NCI-H1092 (cell line): ENCODE results near the gene ITM2C.
A peak's percentile ranks its signal among the peaks of the same experiment; 100 is the strongest.

Experiments used
- DNase-seq: peaks from one replicate; lab custom pipeline; 2025; lab: John Stamatoyannopoulos, UW

The ITM2C gene

DNA sequence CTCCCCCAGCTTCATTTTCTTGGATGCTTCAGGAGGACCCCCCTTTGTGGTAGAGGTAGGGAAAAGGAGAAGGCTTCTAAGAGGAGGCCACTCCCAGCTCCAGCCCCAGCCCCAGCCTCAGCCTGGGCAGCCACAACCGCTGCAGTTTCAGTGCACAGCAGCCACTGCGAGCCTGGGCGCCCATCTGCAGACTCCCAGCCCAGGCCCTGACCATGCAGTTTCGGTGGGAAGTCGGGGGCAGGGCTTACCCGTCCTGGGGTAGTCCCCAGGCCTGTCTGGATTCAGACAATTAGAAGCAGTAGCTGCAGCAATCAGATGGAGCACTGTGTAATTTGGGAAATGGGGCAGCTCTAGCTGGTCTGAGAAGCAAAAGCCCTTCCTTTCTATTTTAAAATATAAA lies 28.6 kb downstream of the ITM2C start:
- DNase-seq: no peak

DNA sequence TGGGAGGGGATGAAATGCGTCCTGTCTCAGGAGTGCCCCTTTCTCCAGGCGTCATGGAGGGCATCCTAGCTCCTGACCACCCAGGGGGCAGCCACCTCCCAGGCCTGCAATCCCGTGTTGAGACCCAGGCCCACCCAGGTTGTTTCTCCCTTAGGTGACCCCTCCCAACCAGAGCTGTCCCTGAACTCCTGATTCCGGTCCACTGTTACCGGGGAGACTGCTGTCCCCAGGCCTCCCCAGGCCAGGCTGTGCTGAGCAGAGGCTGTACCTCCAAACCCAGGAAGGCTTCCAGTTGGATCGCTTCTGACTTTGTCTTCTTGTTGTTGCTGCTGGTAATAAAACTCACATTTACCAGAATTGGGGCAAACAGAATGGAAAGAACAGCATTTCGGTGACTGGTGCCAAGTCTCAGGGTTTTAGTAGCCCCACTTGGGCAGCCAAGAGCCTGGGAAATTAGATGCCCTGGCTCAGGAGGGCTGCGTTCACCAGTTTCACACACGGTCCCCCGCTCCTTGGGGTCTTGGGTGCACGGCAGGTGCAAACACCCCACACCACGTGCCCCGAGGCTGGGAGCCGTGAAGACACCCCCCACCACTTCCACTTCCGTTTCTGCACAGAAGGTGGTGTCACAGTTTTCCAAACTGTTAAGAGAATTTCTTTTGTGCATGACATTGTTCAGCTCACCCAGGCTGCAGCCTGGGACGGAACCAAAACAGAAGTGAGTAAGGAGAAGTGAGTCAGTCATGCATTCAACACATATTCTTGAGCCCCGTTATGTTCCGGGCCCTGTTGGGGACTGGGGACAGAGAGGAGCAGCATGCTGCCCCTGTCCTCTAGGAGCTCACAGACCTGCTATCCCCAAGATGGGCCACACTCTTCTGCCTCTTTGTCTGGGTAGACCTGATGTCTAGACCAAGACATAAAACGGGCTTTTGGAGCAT lies 29.4 kb downstream of the ITM2C start:
- DNase-seq: no peak

DNA sequence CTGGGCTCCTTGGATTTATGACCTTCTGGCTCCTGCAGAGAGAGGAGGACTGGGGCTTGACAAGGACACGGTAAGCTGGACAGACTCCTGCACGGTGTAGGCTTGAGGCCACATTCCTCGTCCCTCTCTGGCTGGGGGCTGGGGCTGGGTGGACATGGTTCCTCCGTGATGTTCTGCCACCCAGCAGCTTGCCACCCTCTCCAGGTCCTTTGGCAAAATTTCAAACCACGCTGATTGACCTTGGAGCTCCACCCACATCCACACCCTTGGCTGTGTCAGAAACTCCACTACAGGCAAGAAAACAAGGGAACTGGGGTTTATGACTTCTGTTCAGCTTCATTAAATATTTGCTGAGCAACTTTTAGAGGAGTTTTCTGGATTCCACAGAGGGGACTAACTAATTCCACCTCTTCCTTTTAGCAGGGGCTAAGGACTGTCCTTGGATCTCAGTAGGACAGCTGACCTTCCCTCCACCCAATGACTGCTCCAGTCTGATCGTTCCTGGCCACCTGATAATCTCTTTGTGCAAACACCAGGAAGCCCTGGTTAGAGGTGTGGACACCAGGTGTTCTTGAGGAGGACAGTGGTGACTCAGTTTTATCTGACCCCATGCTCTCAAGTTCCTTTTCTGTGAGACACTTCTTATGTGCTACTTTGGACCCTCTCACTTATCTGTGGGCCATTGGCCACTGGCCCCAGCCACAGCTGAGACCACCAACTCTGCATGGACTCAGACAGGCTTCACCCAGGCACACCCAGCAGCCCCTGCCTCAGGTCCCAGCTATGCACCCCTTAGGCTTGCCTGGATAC lies 31.0 kb downstream of the ITM2C start:
- no peak for DNase-seq

DNA sequence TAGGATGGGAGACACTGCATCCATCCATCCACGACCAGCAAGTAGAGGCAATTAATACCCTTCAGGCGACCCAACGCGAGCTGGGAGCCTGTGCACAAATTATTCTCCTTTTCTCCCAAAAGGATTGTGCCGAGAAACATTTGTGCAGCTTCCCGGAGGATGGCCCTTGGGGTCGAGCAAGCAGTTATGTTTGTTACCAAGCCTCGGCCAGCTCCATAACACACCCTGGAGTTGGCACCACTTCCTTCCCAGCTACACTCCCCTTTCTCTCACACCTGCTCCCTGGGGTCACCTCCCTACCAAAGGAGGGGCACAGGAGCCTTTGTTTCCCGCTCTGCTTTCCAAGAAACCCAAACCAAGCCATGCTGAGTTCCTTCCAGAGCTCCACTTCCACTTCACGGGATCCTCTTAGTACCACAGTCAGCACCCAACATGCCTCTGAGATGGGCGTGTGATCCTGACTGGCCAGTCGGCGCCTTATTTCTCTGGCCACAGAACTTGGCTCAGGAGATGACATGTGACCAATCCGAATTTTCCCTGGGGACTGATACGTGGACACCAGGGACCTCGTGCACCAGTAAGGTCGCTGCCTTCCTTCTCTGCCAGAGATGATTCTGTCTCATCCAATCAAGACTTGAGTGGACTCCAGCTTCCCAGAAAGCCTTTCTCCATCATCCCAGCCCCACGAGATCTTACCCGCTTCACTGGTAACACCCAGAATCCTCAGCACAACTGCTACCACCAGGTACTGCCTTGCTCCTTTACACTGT lies 31.8 kb downstream of the ITM2C start:
- DNase-seq: no peak

DNA sequence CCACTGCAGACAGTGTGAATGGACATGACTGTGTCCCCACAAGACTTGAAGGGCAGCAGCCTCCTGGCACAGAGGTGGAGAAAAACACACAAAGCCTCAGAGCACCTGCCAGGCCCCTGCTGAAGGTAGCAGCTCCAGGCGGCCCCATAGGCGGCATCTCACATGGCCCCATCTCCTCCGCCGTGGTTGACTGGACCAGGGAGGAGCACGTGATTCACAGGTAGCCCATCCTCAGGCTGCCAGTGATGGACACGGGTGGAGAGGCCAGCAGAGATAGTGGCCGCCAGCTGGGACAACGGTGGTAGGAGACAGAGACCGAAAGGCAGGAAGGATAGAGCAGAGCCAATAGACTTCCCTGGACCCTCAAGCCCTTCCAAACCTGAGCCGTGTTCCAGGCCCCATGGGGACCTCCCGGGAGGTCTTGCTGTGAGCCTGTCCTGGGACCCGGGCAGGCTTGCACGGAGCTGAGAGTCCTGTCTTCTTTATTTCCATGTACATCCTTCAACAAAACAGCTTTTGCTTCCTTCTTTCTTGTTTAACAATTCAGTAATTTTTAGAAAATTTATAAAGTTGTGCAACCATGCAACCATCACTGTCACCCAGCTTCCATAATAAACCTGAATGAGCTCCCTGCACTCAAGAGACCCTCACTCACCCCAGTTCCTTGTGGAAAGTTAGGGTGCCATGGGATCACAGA lies 33.4 kb downstream of the ITM2C start:
- DNase-seq: no peak

DNA sequence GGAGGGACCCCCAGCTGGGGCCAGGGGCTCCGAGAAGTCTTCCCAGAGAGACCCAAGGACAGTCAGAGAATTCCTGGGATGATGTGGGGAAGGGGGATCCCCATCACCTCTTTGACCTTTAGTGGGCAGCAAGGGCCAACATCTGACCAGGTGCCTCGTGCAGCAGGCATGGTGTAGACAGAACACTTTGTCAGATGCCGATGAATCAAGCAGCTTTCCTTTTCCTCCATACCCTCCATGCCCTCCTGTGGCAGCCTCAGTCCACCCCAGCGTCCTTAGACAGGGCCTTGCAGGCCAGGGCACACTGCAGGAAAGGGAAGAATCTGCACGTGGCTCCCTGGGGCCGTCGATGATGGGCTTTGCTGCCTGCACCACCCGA lies 34.0 kb downstream of the ITM2C start:
- no peak for DNase-seq

DNA sequence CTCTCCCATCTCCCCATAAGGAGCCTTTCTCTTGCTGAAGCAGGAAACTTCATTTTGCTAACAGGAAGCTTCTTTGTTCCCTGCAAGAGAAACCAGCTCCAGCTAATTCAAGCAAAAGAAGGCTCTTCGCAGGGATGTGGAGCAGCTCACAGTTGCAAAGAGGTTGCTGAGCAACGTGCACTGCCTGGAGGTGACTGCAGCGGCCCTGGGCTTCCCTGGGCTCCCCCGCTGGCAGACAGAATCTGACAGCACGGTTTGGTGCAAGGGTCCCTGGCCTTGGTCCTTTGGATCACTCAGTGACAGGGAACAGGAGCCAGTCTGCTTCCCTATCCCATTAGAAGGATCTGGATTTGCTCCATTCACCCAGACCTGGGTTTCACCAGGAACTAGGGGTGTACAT lies 34.5 kb downstream of the ITM2C start:
- DNase-seq: no peak

DNA sequence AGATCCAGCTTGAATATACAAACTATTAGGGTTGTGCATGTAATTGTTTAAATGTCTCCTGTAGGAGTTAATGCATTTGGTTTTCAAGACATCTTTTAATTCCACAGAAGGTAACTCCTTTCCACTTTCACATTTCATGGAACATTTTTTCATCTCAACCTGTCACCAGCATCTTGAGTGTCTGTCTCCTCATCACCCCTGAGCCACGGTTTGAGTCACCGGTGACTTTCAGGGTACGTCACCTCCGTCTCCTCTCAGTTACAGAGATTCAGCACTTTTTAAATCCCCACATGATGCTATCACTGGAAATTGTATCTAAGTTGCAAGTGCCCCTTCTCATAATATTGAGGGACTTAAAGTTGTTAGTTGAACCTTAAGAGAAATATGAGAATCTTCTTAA lies 35.0 kb downstream of the ITM2C start:
- no peak for DNase-seq

DNA sequence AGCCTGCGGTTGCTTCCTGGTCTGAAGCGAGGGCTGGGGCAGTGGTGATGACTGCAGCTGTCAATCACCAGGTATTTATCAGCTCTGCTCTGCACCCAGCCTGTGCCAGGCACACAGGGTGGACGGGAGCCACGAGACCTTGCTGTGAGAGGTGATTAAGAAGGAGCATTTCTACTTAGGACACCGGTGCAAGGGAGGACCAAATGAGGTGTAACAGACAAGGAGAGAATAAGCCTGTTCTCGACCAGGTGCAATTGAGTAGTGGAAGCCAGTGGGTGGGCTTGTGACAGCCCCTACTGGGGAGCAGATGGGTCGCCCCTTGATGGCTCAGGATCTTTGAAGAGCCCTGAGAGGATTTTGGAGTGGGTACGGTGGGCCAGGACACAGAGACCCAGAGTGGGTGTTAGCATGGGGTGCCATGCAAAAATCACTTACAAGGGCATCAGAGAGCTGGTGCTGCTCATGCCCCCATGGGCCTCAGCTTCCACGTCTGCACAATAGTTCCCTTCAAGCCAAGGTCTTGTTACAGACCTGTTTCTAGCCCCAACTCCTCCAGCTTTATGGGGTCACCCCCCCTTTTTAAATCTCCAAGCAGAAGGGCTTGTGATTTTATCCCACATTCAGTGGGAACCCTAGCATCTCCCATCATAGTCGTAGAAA lies 35.7 kb downstream of the ITM2C start:
- DNase-seq: no peak

DNA sequence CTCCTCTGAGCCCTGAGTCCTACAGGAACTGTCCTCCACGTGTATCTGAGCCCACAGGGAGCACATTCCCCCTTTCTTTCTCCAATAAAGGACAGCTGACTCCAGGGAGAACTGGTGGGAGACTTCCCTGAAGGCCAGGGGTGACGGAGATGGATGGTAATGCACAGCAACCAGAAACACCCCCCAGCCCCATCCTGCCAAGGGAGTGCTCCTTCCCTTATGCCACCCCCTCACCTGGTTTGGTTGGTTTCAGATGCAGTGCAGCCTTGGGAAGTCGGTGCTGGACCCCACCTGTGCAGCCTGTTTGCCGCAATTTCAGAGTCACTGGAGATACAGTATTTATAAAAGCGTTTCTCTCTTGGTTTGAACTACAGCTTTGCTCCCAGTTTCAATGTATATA lies 36.3 kb downstream of the ITM2C start:
- no peak for DNase-seq

DNA sequence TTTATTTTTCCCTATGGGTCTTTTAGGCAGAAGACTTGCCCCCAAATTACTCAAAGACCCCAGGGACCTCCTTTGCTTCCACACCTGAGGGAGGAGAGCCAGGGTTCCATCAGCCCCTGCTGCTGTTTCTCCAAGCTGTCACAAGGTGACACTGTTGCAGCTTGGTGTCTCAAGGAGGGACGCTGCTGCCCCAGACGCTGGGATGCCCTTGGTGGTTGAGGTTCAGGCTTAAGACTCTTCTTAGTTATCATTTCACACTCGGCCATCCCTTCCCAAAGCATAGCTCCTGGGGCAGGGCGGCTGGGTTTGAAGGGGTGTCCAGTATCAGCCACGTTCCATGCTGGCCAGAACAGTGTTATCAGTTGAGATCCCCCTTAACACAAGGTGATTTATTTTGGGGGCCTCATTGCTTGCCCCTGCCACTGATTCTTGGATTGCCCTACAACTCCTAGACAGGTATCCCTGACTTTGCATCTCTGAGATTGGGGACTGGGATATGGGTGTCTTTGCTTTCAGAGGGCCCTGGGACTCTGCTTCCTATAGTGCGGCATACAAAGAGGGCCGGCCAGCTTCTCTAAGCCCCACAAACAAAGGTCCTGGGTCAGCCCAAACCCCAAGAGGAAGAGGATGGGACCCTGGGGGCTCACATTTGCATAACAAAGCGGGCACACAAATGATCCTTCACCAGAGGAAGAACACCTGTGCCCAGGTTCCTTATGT lies 37.6 kb downstream of the ITM2C start:
- peak; percentile 22 for DNase-seq

DNA sequence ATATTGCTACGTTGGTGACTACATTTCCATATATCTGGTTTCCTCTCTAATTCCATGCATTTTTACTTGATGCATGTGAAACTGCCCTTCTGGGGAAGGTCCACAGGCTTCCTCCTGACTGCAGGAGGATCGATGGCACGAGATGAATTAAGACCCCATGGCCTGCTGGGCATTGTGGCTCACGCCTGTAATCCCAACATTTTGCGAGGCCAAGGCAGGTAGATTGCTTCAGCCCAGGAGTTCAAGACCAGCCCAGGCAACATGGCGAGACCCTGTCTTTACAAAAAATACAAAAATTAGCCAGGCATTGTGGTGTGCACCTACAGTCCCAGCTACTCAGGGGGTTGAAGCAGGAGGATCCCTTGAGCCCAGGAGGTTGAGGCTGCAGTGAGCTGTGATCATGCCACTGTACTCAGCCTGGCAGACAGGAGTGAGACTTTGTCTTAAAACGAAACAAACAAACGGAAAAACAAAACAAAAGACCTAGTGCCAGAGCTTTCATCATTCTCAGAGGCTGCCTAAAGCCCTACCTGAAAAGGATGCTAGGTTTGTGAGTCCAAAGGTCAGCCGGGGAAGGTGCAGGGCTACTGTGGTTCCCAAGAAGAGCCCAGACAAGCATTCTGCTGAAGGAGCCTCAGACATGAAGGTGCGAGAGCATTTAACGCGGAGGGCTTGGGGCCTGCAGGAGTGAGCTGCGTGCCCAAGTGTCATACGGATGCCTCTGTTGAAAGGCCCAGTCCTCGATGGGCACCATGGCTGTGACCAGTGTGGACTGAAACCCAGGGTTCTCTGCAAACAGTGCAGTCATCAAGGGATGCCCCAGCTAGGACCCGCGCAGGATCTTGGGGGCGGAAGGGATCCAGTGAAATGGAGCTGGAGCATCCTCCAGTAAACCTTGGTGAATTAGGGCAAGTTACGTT lies 38.7 kb downstream of the ITM2C start:
- DNase-seq: no peak

DNA sequence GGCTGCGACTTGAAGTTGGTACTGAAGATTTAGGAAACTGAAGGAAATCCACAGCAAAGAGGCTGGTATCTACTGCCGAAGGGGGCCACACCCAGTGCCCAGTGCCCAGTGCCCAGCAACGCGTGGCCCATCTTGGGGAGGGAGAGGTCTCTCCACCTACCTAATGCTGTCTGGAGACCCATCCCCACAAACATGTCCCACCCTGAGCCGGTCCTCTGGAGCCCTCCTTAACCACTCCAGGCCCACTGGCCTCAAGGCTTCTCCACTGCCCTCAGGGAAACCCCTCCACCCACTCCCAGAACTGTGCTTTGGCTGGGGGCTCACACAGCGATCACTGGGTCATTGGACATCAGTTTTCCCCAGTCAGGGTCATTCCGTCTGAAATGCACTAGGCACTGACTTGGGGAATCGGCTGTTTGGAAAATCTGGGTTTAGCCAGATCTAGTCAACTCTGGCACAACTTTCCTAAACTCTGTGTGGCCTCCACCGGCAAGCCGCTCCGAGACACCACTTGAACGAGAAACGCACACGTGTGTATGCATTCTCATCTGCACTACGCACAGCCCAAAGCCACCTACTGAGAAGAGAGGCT lies 40.2 kb downstream of the ITM2C start:
- no peak for DNase-seq

DNA sequence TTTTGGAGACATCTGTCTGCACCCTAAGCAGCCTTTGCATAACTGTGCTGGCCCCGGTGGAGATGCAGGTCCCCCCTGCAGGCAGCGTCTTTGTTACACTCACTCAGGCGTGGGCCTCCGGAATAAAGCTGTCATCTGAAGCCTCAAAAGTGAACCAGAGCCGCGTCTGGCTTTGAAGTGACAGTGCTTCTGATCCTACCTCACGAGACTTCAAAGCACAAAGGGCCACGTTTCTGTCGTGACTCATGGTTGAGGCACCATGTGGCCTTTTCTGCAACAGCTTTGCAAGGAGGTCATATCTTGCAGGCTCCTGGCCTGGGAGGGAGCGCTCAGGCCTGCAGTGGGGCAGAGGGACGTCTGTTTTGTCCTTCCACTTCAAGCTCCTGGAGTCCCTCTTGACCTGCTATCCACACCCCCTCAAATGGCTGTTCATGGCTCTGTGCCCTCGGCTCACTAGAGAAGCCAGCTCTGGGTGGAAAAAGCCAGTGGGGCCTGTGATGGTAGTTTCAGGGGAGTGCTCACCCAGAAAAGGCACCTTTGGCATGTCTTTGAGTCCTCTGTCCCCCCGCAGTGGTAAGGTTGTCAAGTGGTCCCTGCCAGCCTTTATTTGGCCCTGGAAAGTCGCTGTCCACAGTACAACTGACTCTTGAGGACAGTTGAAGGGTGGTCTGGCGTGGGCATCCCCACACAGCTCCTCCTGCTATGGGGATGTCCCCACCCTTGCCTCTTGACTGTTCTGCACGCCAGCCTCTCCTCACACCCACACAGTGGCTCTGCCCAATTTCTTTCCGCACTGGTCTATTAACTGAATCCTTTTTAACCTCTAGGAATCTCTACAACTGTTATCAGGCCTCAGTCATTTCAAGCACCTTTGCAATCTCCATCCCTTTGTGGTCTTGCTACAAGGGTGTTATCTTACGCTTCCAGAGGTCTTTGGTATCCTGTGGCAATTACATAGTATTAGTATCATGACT lies 41.0 kb downstream of the ITM2C start:
- no peak for DNase-seq

DNA sequence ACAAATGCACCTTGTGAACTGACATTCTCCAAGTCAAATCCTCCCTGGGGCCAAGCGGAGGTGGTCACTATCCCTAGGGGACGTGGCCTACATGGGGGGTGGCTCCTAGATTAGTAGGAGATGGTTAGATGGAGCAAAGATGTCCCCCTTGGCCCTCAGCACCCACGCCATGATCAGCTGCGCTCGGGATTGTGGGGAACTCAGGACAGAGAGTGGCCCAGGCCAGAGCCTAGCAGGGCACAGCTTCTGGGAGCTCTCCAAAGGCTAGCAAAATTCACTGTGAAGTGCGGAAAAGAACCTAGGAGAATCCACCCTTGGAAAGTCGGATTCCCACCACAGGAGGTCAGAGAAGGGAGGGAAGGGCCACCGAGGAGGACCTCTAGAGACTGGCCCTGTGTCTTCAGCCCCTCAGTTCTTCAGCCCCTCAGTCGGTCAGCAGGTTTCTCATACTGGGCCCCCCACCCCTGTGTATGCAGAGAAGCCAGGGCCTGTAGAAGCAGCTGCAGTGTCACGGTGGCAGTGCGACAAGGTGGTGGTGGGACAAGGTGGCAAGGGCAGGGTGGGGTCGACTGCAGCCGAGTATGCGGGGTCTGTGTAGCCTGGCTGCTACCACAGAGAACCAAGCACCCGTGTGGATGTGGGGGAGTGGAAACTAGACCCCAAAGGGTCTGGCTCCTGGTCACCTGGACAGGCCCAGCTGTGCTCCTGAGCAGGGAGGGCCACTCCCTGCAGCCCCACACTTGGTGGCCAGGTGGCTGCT lies 41.9 kb downstream of the ITM2C start:
- no peak for DNase-seq

DNA sequence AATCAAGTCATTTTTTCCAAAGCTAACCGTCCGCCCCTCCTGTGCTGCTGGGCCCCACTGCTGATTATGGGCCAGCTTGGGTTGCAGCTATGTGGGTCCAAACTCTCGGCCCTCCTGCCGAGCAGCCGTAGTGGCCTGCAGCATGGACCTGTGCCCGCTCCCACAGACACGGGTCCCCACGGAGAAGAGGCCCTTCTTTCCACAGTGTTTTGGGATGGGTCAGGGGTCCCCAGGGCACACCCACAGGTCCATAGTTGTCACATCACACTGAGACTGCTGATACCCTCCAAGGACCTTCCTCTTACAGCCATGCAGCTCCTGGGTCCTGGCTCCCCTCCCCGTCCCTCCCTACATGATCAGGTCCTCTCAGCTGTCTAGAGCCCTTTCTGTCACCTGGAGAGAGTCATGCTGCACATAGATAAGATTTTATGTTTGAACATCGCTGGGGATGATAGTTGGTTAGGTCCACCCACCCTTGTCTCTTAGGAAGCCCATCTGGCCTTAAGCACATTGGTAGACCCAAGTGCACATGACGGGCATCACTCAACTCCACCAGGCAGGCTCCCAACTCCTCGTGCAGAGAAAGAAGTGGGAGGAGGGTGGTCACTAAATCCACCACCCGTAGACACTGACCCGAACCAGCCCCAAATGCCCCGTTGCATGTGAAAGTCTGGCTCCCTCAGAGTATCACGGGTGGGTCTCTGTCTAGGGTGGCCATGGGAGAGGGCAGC lies 42.8 kb downstream of the ITM2C start:
- DNase-seq: no peak
